GM21381 (cell line): ENCODE data around the gene ACSM2B.
"Not testable (repeated sequence)": the region's sequence is repeated elsewhere in the genome, so short reads cannot be mapped to it uniquely, and the experiment has no call there.

Experiments
- ATAC-seq: cut with Tn5 transposase; IDR thresholded peaks from one replicate; pipeline ENCODE4 v1.9.1; 2021; ENCODE audit warnings: mild to moderate bottlenecking, moderate library complexity; ENCODE audit not compliant: unreplicated experiment

Gene ACSM2B

DNA sequence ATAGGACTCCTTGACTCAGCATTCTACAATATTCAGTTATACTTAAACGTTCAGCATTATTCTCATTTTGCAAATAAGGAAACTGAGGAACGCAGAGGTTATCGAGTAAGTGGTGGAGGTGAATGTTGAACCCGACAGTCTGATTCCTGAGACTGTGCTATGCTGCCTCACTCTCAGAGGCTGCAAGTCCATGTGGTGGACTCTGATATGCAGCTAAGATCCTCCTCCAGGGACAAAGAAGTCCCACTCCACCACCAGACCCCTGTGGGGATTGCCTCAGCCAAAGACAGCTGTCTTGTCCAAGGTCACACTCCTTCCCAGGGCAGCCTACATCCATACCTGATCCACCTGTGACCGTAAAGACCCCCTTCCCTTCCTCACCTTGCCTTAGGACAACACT, 37.5 kb downstream of the ACSM2B start:
- ATAC-seq, result no peak

DNA sequence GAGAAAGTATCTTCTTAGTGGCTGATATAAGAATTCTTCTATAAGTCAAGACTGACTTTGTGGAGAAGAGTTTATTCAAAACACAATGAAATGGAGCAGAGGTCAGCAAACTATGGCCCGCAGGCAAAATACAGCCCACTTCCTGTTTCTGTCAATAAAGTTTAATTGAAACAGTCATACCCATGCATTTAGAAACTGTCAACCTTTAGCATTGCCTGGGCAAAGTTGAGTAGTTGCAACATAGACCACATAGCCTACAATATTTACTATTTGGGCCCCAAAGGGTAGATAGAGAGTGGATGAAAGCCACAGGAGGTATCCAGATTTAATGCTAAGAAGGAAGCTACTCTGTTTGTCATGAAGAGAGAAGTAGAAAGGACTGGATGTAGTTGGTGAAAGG, 38.0 kb downstream of the ACSM2B start:
- no peak for ATAC-seq

DNA sequence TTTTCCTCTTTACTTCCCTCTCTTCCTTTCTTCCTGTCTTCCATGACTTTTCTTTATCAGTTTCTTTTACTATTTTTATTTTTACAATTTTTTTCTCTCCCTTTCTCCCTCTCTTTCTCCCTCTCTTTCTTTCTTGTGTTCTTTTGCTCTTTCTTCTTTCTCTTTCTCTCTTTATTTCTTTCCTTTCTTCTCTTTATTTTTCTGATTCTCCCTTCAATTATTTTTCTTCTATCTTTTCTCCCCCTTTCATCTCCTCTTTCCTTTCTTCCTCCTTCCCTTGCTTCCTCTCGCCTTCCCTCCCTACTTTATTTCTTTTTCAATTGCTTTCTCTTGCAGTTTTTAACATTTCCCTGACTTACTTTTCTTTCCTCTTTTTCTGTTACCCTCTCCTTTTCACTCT, 39.5 kb downstream of the ACSM2B start:
- ATAC-seq, result not testable (repeated sequence)

DNA sequence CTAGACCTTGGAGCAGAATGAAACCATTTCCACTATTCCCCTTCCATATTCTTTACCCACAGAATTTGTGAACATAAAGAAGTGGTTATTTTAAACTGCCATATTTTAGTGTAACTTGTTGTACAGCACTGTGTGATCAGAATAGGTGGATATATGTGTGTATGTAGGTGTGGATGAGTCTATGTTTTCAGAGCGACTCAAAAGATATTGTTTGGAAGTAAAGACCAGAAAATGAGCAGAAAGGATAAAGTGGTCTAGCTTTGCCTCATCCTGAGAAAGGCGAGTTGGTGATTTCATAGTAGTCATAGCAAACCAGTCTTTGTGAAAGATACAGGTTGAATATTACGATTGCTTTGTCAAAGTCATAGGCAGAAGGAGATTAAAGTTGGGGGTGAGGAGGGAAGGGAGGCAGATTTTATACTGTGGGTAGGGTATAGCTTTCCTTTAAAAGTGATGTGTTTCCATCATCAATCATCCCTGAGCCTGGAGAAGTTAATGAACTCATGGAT, 43.8 kb downstream of the ACSM2B start:
- ATAC-seq, result not testable (repeated sequence)

DNA sequence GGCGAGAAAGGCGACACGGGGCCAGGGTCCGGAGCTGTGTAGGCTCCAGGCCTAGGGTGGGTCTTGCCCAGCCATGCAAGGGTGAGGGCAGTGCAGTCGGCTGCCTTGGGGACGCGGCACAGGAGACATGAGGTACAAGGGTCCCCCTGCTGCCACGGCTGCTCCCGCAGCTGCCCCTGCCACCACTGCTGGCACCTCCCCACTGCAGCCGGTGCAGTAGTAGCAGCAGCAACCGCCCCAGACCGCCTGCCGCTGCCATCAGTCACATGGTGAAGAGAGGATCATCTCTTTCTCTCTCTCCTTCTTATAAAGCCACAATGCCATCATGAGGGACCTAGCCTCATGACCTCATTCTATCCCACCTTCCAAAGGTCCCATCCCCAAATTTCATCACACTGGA, 44.4 kb downstream of the ACSM2B start:
- ATAC-seq, result not testable (repeated sequence)

DNA sequence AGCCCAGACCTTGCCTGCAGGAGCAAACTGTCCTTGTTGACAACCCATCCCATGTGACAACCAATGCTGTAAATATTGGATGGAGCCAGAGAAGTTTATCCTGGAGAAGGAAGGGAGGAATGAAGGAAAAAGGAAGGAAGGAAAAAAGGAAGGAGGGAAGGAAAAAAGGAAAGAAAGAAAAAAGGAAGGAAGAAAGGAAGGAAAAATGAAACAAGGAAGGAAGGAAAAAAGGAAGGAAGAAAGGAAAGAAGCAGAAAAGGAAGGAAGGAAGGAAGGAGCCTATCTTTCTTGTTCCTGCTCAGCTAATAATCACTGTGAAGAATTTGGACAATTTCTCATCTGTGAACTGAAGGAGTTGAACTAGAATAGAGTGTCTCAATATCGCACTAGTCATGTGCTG, 56.1 kb downstream of the ACSM2B start:
- no peak for ATAC-seq

DNA sequence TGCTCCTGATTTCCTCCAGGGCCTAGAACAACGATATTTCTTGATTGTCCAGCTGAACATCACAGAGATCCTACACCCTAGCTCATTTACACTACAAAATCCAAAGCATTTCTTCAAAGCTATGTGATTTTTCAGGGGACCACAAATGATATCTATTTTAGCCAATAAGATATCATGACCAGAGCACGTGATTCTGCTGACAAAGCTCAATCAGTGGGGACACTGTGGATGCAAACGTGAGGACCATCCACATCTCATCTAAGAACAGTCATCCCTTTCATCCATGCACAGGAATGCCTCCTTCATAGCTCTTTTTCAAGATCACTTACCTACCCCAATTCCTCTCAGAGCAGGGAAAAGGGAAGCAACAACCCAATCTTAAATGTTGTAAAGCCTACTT, 56.9 kb downstream of the ACSM2B start:
- ATAC-seq, result no peak

DNA sequence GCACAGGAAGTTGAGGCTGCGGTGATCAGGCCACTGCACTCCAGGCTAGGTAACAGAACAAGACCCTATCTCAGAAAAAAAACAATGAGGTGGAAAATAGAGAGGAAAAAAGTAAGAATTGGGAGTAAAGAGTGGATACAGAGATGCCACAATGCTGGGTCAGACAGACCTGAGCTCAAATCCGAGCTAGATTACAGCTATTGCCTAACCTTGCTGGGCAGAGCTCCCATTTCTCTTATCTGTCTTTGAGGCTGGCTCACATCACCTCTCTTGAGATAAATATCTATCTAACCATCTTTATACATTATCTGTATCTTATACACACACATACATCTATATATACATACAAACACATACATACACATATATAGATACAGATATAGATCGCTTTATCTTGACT, 59.0 kb downstream of the ACSM2B start:
- ATAC-seq, result no peak

DNA sequence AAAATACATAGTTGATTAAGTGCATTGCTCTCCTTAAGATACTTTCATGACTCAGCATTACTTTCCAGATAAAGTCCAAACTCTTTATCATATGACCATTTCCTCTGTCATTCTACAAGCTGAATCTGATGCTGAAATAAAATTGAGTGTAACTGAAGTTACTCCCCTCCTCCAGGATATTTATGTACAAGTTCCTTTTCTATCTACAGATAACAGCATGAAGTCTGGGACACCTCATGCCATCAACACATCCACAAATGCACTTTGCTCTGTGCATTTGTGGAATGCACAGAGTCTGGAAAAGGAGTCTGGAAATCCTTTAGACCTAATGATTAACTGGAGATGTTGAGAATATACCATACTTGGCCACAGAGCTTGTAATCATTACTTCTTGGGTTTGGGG, 60.5 kb downstream of the ACSM2B start:
- ATAC-seq, result no peak

DNA sequence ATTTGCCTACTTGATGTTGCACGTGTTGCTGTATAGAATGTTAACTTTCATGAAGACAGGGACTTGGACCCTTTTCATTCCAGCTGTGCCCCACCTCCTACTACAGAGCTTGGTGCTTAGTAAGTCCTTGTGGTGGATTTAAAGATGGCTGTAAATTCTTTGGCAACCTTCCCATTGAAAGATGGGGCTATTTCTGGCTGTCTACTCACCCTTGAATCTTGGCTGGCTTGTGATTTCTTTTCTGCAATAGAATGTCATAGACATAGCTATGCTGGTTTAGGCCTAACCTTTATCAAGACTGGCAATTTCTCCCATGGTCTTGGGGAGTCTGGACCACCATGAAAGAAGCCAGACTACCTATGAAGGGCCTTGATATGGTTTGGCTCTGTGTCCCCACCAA, 65.8 kb downstream of the ACSM2B start:
- no peak for ATAC-seq

DNA sequence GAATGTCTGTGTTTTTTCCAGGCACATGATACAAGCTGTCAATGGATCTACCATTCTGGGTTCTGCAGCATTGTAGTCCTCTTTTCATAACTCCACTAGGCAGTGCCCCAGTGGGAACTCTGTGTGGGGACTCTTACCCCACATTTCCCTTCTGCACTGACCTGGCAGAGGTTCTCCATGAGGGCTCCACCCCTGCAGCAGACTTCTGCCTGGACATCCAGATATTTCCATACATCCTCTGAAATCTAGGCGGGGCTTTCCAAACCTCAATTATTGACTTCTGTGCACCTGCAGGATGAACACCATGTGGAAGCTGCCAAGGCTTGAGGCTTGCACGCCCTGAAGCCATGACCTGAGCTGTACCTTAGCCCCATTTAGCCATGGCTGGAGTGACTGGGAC, 68.9 kb downstream of the ACSM2B start:
- no peak for ATAC-seq

DNA sequence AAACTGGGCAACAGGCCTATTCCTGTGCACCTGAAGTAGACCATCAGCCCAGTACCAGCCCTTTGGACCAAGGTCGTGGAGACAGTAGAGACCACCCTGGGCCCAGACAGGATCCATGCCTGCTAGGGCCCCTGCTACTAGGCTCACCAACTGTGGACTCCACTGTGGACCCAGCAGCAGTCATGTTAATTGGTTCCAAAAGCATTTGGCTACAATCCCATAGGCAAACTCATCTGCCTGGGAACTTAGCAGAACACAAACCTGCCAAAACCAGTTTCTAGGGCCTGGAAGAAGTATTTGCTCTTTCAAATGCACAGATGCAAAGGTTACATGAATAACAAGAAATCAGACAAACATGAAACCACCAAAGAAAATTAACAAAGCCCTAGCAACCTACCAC, 71.7 kb downstream of the ACSM2B start:
- ATAC-seq, result no peak

DNA sequence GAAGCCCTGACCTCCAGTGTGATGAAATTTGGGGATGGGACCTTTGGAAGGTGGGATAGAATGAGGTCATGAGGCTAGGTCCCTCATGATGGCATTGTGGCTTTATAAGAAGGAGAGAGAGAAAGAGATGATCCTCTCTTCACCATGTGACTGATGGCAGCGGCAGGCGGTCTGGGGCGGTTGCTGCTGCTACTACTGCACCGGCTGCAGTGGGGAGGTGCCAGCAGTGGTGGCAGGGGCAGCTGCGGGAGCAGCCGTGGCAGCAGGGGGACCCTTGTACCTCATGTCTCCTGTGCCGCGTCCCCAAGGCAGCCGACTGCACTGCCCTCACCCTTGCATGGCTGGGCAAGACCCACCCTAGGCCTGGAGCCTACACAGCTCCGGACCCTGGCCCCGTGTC, 84.7 kb downstream of the ACSM2B start:
- ATAC-seq, result not testable (repeated sequence)

DNA sequence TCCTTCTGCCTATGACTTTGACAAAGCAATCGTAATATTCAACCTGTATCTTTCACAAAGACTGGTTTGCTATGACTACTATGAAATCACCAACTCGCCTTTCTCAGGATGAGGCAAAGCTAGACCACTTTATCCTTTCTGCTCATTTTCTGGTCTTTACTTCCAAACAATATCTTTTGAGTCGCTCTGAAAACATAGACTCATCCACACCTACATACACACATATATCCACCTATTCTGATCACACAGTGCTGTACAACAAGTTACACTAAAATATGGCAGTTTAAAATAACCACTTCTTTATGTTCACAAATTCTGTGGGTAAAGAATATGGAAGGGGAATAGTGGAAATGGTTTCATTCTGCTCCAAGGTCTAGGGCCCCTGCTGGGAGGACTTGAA, 85.2 kb downstream of the ACSM2B start:
- ATAC-seq, result not testable (repeated sequence)
